Type B pancreatic cell (in vitro differentiated cells): ENCODE results near the gene CCDC187. TPM values are rescaled to one million over a fixed set of nuclear protein-coding genes. Genes with fewer than 3 reads are reported as not detected.

Experiments
- DNase-seq: peaks from one replicate; pipeline ENCODE4 v3.0.0; 2021; ENCODE audit warnings: mixed read lengths; ENCODE audit not compliant: unreplicated experiment; ENCODE audit errors: extremely low spot score
- H3K27ac Mint-ChIP-seq: 2 replicates; pipeline ENCODE4 v1.8.0; 2021; ENCODE audit warnings: mild to moderate bottlenecking, mixed read lengths
- H3K27me3 Mint-ChIP-seq: 2 replicates; pipeline ENCODE4 v1.8.0; 2021; ENCODE audit warnings: mixed read lengths
- H3K36me3 Mint-ChIP-seq: 2 replicates; pipeline ENCODE4 v1.8.0; 2021; ENCODE audit warnings: mixed read lengths
- H3K4me1 Mint-ChIP-seq: one replicate; pipeline ENCODE4 v1.8.0; 2021; ENCODE audit warnings: mixed read lengths; ENCODE audit not compliant: unreplicated experiment
- H3K4me3 Mint-ChIP-seq: 2 replicates; pipeline ENCODE4 v1.8.0; 2021; ENCODE audit warnings: mild to moderate bottlenecking, mixed read lengths
- H3K9me3 Mint-ChIP-seq: 2 replicates; pipeline ENCODE4 v1.8.0; 2021; ENCODE audit warnings: mixed read lengths
- CTCF ChIP-seq: fragments of 200-600 bp; sonication (generic); conservative IDR thresholded peaks from 2 replicates; pipeline ENCODE4 v1.5.0; 2021; ENCODE audit warnings: antibody characterized with exemption, mild to moderate bottlenecking
- total RNA-seq: library from RNA; stranded (reverse); gene quantifications from 2 replicates; pipeline ENCODE4 v1.2.1, GENCODE V29; 2021; ENCODE audit warnings: low replicate concordance

Gene CCDC187
- total RNA-seq, 1 donor from 2014 or later, result 0.70 TPM

GRCh38 chr9:136284311-136284710, 19.6 kb downstream of the CCDC187 start:
- Mint-ChIP-seq H3K27ac (no peak overlapping the region), H3K4me1 (peaks cover 8% of the 10 kb centered on the region), H3K36me3 (no peaks in the 10 kb centered on the region), H3K27me3 (peaks cover 15% of the 10 kb centered on the region), H3K4me3 (no peak overlapping the region), H3K9me3 (no peaks in the 10 kb centered on the region)
- TF ChIP-seq CTCF, result no peak
- no peak for DNase-seq

- no peak for DNase-seq
- Mint-ChIP-seq H3K27ac (no peak overlapping the region), H3K4me1 (peaks cover 8% of the 10 kb centered on the region), H3K27me3 (peaks cover 15% of the 10 kb centered on the region), H3K4me3 (no peak overlapping the region), H3K36me3 (no peaks in the 10 kb centered on the region), H3K9me3 (no peaks in the 10 kb centered on the region)
- peak; percentile 92 for TF ChIP-seq CTCF
Observed at GRCh38 chr9:136283291-136284235, 20.3 kb downstream of the CCDC187 start.

- H3K36me3 Mint-ChIP-seq, result no peaks in the 10 kb centered on the region
- peaks cover 4% of the 10 kb centered on the region for H3K4me1 Mint-ChIP-seq
- no peak for TF ChIP-seq CTCF
- no peaks in the 10 kb centered on the region for H3K9me3 Mint-ChIP-seq
- no peak overlapping the region for H3K4me3 Mint-ChIP-seq
- H3K27me3 Mint-ChIP-seq, result peaks cover 14% of the 10 kb centered on the region
- DNase-seq, result no peak
- H3K27ac Mint-ChIP-seq, result no peak overlapping the region
Observed at GRCh38 chr9:136282272-136282861, 21.5 kb downstream of the CCDC187 start.

- H3K27ac Mint-ChIP-seq, result no peak overlapping the region
- H3K27me3 Mint-ChIP-seq, result peaks cover 7% of the 10 kb centered on the region
- no peak for DNase-seq
- H3K4me1 Mint-ChIP-seq, result no peaks in the 10 kb centered on the region
- no peak overlapping the region for H3K4me3 Mint-ChIP-seq
- H3K36me3 Mint-ChIP-seq, result no peaks in the 10 kb centered on the region
- TF ChIP-seq CTCF, result no peak
- no peaks in the 10 kb centered on the region for H3K9me3 Mint-ChIP-seq
Observed at GRCh38 chr9:136281421-136282271, 22.2 kb downstream of the CCDC187 start.

GRCh38 chr9:136280535-136281315, 23.2 kb downstream of the CCDC187 start:
- Mint-ChIP-seq H3K4me3 (no peak overlapping the region), H3K9me3 (no peaks in the 10 kb centered on the region), H3K4me1 (no peaks in the 10 kb centered on the region), H3K36me3 (no peaks in the 10 kb centered on the region), H3K27me3 (peaks cover 10% of the 10 kb centered on the region), H3K27ac (no peak overlapping the region)
- TF ChIP-seq CTCF, result no peak
- DNase-seq, result no peak
